ENCODE results near the gene CYP1A2.

Gene CYP1A2

DNA sequence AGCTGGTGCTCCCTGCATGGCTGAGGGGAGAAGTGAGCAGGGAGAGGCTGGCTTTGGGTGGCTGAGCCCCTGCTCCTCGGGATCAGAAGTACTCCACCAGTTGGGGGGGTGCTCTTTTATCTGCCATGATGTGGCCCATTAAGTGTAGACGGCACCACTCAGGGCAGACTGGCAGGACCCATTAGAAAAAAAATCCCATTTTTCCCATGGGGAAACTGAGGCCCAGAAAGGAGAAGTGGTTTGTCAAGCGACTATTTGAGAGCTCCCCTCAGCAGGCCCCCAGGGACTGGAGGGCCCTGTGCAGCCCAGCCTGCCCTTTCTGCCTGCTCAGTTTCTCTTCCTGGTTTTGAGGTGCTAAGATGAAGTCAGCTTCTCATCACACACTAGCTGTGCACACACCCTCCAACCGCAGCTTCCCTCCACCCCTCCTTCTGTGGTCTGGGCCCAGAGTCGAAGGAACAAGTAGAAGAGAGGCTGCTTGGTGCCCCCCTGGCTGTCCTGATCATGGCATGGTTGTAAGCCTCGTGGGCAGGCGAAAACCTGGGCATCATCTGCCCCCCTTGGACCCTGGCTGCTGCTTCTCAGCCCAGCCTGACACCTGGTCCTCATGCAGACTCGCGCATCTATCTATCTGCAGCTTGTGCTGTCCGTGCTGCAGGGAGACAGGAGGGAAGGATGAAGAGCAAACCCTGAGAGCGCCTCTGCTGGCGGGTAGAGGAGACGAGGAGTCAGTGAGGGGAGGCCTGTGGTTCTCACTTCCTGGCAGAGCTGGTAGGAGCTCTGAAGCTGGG is 38.8 kb downstream of the CYP1A2 start:
- TF ChIP-seq, protein P1, sequence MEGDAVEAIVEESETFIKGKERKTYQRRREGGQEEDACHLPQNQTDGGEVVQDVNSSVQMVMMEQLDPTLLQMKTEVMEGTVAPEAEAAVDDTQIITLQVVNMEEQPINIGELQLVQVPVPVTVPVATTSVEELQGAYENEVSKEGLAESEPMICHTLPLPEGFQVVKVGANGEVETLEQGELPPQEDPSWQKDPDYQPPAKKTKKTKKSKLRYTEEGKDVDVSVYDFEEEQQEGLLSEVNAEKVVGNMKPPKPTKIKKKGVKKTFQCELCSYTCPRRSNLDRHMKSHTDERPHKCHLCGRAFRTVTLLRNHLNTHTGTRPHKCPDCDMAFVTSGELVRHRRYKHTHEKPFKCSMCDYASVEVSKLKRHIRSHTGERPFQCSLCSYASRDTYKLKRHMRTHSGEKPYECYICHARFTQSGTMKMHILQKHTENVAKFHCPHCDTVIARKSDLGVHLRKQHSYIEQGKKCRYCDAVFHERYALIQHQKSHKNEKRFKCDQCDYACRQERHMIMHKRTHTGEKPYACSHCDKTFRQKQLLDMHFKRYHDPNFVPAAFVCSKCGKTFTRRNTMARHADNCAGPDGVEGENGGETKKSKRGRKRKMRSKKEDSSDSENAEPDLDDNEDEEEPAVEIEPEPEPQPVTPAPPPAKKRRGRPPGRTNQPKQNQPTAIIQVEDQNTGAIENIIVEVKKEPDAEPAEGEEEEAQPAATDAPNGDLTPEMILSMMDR (IDR thresholded peaks at IDR 0.05; ENCODE audit: low read length) = peak; percentile 91
- no peak for TF ChIP-seq EZH2 (optimal IDR thresholded peaks at IDR 0.05; ENCODE audit: low read depth, low read length)
- peaks cover 65% of the 10 kb centered on the region for H3K4me1 ChIP-seq (ENCODE audit: low read length)
- H3K4me2 ChIP-seq (ENCODE audit: low read depth, low read length) = peak overlapping the region; percentile 99
- H3K4me3 ChIP-seq (ENCODE audit: low read length) = peak overlapping the region; percentile 57
- H3K27me3 ChIP-seq (replicated peaks; ENCODE audit: insufficient read depth, low read length) = no peaks in the 10 kb centered on the region
- peaks cover 93% of the 10 kb centered on the region for H3K79me2 ChIP-seq (ENCODE audit: low read length)
- H3K9ac ChIP-seq (ENCODE audit: low read length) = peak overlapping the region; percentile 89
- peak; percentile 92 for DNase-seq
- H4K20me1 ChIP-seq (ENCODE audit: insufficient read depth, low read length) = peaks cover 12% of the 10 kb centered on the region; the same call in 1 of the 2 replicates
- H3K36me3 ChIP-seq (replicated peaks; ENCODE audit: insufficient read depth, low read length) = no peaks in the 10 kb centered on the region
- peaks cover 84% of the 10 kb centered on the region for H3F3A ChIP-seq (ENCODE audit: insufficient read depth, low read length)
- peak overlapping the region; percentile 95 for H3K27ac ChIP-seq (ENCODE audit: low read length)
- H3K9me3 ChIP-seq (replicated peaks; ENCODE audit: insufficient read depth, low read length) = no peaks in the 10 kb centered on the region
- H3K9me2 ChIP-seq (replicated peaks; ENCODE audit: insufficient read depth, low read length) = no peaks in the 10 kb centered on the region
- H2AFZ ChIP-seq (ENCODE audit: low read length) = no peak overlapping the region

DNA sequence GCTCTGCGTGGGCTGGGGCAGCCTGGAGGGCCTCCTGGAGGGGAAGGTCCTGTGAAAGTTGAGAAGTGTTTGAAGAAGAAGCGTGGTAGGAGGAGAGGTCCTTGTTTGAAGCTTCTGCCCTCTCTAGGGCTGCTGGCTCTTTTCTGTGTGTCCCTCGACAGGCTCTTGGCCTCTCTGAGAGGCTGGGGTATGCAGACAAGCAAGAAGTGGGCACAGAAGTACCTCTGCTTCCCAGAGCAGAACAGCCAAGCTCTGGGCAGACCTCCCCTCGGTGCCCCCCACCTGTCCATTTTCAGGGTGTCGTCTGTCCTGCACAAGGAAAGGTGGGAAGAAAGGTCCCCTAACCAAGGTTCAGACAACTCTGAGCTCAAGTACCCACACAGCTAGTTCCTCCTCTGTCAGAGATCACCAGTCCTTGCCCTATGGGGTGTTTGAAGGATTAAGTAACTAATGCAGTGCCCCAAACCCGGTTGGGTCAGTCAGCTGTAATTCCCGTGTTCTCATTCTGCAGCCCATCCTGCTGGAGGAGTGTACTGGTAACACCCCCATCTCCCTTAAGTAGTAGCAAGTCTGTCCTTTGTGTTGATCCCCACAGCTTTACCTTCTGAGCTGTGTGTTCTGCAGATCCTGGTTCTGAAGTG is 39.5 kb downstream of the CYP1A2 start:
- peaks cover 77% of the 10 kb centered on the region for H3F3A ChIP-seq (ENCODE audit: insufficient read depth, low read length)
- no peak for DNase-seq
- H3K27me3 ChIP-seq (replicated peaks; ENCODE audit: insufficient read depth, low read length) = no peaks in the 10 kb centered on the region
- H3K9me3 ChIP-seq (replicated peaks; ENCODE audit: insufficient read depth, low read length) = no peaks in the 10 kb centered on the region
- H3K4me3 ChIP-seq (ENCODE audit: low read length) = peak overlapping the region; percentile 57
- H4K20me1 ChIP-seq (ENCODE audit: insufficient read depth, low read length) = peaks cover 18% of the 10 kb centered on the region
- peak overlapping the region; percentile 95 for H3K27ac ChIP-seq (ENCODE audit: low read length)
- H3K36me3 ChIP-seq (replicated peaks; ENCODE audit: insufficient read depth, low read length) = no peaks in the 10 kb centered on the region
- H3K79me2 ChIP-seq (ENCODE audit: low read length) = peaks cover 93% of the 10 kb centered on the region
- peak overlapping the region; percentile 89 for H3K9ac ChIP-seq (ENCODE audit: low read length)
- H3K9me2 ChIP-seq (replicated peaks; ENCODE audit: insufficient read depth, low read length) = no peaks in the 10 kb centered on the region
- H3K4me2 ChIP-seq (ENCODE audit: low read depth, low read length) = peak overlapping the region; percentile 99
- TF ChIP-seq EZH2 (optimal IDR thresholded peaks at IDR 0.05; ENCODE audit: low read depth, low read length) (no peak), EZH2phosphoT487 (IDR thresholded peaks at IDR 0.05; ENCODE audit: low read length) (no peak)
- TF ChIP-seq, protein P1 (IDR thresholded peaks at IDR 0.05; ENCODE audit: low read length) = no peak
- peaks cover 72% of the 10 kb centered on the region for H3K4me1 ChIP-seq (ENCODE audit: low read length)
- no peak overlapping the region for H2AFZ ChIP-seq (ENCODE audit: low read length)

DNA sequence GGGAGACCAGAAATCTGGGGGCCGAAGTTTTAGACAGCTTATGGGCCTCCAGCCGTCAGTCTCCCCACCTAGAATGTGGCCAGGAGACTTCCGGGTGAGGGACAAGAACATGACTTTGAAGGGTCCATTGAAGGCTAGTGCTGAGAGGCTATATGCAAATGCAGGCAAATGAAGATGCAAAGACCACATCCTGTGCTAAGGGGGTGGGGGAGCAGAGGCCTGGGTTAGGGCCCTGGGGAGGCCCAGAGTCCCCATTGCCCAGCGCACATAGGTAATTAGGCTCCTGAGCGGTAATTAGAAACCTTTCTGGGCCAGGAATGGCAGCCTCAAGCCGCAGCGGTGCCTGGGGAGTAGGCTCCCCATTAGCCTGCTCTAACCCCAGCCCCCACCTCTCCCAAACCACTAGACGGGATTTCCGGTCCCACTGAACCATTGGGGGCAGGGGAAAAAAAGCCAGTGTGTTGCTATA is 40.1 kb downstream of the CYP1A2 start:
- Histone ChIP-seq H3F3A (ENCODE audit: insufficient read depth, low read length) (peaks cover 71% of the 10 kb centered on the region), H2AFZ (ENCODE audit: low read length) (no peak overlapping the region), H3K27me3 (replicated peaks; ENCODE audit: insufficient read depth, low read length) (no peaks in the 10 kb centered on the region), H3K36me3 (replicated peaks; ENCODE audit: insufficient read depth, low read length) (no peaks in the 10 kb centered on the region; the same call in 1 of the 2 replicates), H3K9me3 (replicated peaks; ENCODE audit: insufficient read depth, low read length) (no peaks in the 10 kb centered on the region), H3K4me3 (ENCODE audit: low read length) (peak overlapping the region; percentile 57), H4K20me1 (ENCODE audit: insufficient read depth, low read length) (peaks cover 18% of the 10 kb centered on the region), H3K4me2 (ENCODE audit: low read depth, low read length) (peak overlapping the region; percentile 99), H3K27ac (ENCODE audit: low read length) (peak overlapping the region; percentile 95), H3K4me1 (ENCODE audit: low read length) (peaks cover 76% of the 10 kb centered on the region), H3K79me2 (ENCODE audit: low read length) (peaks cover 93% of the 10 kb centered on the region), H3K9me2 (replicated peaks; ENCODE audit: insufficient read depth, low read length) (no peaks in the 10 kb centered on the region), H3K9ac (ENCODE audit: low read length) (peak overlapping the region; percentile 89)
- no peak for TF ChIP-seq EZH2phosphoT487 (IDR thresholded peaks at IDR 0.05; ENCODE audit: low read length)
- TF ChIP-seq, protein P1 (IDR thresholded peaks at IDR 0.05; ENCODE audit: low read length) = no peak
- no peak for TF ChIP-seq EZH2 (optimal IDR thresholded peaks at IDR 0.05; ENCODE audit: low read depth, low read length)
- peak; percentile 81 for DNase-seq
